NCI-H748 (cell line): ENCODE results near the gene MTG1.

Experiments used
- DNase-seq: peaks from one replicate; lab custom pipeline; 2025; ENCODE audit not compliant: unreplicated experiment; lab: John Stamatoyannopoulos, UW

MTG1 gene

GRCh38 chr10:133444342-133445267 lies 50.6 kb downstream of the MTG1 start:
- DNase-seq = no peak

GRCh38 chr10:133445268-133445732 lies 51.3 kb downstream of the MTG1 start:
- no peak for DNase-seq

GRCh38 chr10:133445751-133446708 lies 52.1 kb downstream of the MTG1 start:
- DNase-seq = no peak

GRCh38 chr10:133446979-133447378 lies 53.0 kb downstream of the MTG1 start:
- DNase-seq = no peak

- no peak for DNase-seq
Observed at GRCh38 chr10:133448120-133448519, 54.2 kb downstream of the MTG1 start.

GRCh38 chr10:133451346-133451745 lies 57.4 kb downstream of the MTG1 start:
- DNase-seq = no peak

GRCh38 chr10:133452453-133452852 lies 58.5 kb downstream of the MTG1 start:
- DNase-seq = no peak

- DNase-seq = no peak
Observed at GRCh38 chr10:133453516-133454203, 59.7 kb downstream of the MTG1 start, which contains the start of gene SCART1. TSS of gene SCART1 (plus strand) at chr10:133453945. CDS start at chr10:133453998, 53 bp downstream.

GRCh38 chr10:133454204-133454893 lies 60.4 kb downstream of the MTG1 start:
- DNase-seq = no peak

- no peak for DNase-seq
Observed at GRCh38 chr10:133455196-133455595, 61.2 kb downstream of the MTG1 start.

GRCh38 chr10:133455611-133456031 lies 61.7 kb downstream of the MTG1 start:
- no peak for DNase-seq

- DNase-seq = no peak
Observed at GRCh38 chr10:133456041-133456951, 62.3 kb downstream of the MTG1 start.

GRCh38 chr10:133457100-133457841 lies 63.3 kb downstream of the MTG1 start:
- DNase-seq = no peak

- no peak for DNase-seq
Observed at GRCh38 chr10:133458021-133458709, 64.2 kb downstream of the MTG1 start.

GRCh38 chr10:133458710-133459453 lies 64.9 kb downstream of the MTG1 start:
- no peak for DNase-seq

GRCh38 chr10:133459454-133460207 lies 65.7 kb downstream of the MTG1 start:
- DNase-seq = no peak
